HG02623 (cell line): Measurements from ENCODE around the gene FLRT2.

Experiments
- ATAC-seq: cut with Tn5 transposase; IDR thresholded peaks from one replicate; pipeline ENCODE4 v1.9.1; 2021; ENCODE audit warnings: moderate library complexity; ENCODE audit not compliant: unreplicated experiment

The FLRT2 gene, protein sequence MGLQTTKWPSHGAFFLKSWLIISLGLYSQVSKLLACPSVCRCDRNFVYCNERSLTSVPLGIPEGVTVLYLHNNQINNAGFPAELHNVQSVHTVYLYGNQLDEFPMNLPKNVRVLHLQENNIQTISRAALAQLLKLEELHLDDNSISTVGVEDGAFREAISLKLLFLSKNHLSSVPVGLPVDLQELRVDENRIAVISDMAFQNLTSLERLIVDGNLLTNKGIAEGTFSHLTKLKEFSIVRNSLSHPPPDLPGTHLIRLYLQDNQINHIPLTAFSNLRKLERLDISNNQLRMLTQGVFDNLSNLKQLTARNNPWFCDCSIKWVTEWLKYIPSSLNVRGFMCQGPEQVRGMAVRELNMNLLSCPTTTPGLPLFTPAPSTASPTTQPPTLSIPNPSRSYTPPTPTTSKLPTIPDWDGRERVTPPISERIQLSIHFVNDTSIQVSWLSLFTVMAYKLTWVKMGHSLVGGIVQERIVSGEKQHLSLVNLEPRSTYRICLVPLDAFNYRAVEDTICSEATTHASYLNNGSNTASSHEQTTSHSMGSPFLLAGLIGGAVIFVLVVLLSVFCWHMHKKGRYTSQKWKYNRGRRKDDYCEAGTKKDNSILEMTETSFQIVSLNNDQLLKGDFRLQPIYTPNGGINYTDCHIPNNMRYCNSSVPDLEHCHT

DNA sequence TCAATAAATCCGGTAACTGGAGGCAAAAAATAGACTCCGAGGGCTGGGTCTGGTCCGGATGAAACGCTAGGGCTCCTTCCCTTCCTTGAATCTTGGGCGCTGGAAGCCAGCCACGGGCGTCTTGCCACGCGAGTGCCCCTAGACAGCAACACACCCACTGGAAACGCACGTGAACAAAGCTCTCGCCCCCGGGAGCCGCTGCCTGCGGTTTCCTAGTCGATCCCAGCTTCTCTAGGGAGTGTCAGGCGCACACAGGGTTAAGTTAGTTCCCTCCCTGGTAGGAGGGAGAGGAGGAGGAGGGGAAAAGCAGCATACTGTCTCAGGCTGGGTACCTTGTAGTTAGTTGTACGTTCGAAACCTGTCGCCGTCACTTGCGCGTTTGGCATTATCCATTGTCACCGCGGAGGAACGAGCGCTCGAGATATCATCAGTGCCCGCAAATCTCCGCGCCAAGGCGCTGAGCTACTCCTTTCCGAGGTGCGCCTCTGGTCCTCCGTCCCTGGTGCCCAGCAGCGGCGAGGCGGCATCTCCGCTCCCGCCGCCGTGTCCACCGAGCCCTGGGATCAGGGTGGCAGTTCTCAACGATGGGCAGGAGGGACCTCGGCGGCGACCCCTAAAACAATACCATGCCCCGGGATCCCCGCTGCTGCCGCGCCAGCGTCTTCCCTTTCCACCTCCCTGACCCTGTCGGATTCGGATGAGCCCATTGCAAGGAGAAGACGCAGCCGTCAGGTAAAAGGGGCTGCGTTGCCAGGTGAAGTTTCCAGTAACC, at the start of gene FLRT2:
Gene FLRT2 (plus strand): TSS at position 342 of the 772 bp plus-strand sequence. CDS start 91,371 bp downstream, outside the sequence.
- ATAC-seq: no peak

DNA sequence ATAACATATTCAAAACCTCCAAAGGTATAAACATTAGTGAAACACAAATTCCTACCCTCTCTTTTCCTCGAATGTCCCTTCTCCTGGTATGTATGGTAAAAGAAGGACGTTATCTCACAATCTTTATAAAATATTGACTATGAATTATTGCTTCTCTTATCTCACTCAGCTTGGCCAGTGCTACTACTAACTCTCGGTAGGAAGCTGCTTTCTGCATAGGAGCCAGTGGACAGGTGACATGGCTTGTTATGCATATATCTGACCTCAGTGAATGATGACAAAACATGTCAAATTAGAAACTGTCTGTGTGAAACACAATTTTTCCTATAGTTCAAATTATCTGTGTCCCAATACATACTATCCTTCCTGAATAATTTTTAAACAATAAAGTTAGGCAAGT, 48.5 kb upstream of the FLRT2 start:
- ATAC-seq: no peak

DNA sequence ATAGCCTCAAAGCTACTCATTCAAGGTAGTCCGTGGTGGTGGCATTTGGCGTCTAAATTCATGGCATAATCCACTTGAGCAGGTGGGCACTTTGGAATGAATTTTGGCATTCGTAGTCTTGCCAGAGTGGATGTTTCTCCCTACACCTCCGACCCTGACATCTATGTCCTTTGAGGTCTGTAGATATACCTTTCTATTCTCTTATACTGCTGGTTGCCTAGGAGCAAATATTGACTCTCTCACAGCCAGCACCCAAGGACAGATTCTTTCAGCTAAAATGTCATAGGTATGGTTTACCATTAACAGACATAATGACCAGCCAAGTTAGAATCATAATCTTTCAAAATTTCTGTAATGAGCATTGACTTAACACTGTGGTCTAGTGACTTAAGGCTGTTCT, 47.4 kb upstream of the FLRT2 start:
- ATAC-seq: no peak

- ATAC-seq: no peak
Observed at GRCh38 chr14:85483037-85483436, 46.9 kb upstream of the FLRT2 start.

- no peak for ATAC-seq
Observed at GRCh38 chr14:85483652-85484051, 46.3 kb upstream of the FLRT2 start.

GRCh38 chr14:85487215-85487614, 42.7 kb upstream of the FLRT2 start:
- no peak for ATAC-seq

- ATAC-seq: no peak
Observed at GRCh38 chr14:85501751-85502150, 28.2 kb upstream of the FLRT2 start.

DNA sequence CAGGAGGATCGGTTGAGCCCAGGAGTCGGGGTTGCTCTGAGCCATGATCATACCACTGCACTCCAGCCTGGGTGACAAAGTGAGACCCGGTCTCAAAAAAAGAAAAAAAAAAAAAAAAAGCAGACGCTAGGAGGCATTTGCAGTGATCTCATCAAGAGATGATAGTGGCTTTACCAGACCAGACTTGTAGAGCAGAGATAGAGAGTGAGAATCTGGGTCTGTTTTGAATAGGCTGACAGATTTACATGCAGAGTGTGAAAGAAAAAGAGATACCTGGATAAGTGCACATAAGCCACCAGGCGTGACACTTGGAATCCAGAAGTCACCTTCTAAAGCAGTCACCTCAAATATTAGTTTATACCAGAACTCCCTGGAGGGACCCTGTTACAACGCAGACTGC, 21.1 kb upstream of the FLRT2 start:
- ATAC-seq: no peak

DNA sequence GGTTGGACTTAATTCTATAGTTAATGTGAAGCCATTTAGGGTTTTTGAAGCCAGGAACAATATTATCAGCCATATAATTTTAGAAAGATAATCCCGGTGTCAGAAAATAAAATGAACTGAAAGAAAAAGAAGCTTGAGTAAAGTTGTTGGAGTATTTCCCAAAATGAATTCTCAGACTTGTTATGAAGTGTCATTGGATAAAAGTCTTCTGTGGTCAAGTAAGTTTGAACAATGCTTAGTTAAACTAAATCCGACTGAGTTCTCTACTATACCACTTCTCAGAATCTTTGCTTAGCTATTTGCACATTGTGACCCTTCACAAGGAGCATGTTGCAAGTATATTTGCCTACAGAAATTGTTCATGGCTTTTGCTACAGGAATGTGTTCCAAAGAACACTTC, 17.5 kb upstream of the FLRT2 start:
- no peak for ATAC-seq

DNA sequence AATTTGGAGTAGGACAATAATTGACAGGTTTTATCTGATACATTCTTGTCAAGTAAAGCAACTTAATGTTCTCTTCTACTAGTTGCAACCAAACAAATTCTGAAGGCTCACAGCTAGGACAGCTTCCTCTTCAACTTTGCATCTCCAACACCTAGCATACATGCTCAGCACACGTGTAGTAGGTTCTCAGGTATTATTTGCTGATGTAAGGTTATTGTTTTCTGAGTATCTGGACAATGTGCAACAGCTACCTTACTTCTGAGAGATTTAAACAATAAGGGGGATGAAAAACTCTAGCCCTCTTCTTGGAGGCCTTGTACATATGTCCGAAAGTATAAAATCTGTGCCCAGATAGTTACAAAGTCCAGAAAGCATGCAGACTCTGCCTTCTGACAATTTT, 15.5 kb upstream of the FLRT2 start:
- ATAC-seq: no peak

DNA sequence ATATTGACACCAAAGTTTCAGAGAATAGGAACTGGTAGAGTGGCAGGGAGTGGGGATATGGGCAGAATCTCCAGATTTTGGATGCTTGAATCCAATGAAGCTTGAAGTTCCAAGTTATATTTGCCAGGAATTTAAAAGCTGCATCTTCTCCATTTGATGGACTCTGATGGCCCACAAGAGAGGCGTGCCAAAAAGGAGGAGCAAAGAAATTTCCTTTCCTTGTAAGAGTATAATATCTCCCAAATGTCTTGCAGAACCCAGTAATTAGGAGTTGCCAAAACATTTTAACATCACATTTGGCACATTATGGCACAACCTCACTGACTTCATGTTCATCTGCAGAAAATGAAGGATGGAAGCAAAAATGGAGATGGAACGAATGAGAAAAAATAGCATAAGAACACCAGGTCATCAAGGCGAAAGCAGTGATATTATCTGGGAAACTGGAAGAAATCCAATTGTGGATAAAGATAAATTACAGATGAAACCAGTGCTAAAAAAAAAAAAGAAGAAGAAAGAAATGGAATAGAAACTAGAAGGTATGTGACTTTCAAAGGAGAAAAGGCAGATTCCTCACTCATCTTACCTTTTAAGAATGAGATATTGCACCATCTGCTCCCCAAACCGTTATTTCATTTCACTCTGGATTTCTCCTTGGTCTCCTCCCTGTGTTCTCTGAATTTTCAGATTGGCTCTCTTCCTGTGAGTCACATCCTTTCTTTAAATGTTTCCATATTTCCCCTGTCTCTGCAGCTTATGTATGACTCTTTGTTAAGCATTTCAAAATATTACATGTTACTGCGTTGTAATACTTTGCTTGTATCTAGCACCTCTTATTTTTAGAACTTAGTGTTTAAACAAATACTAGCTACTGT, 13.5 kb upstream of the FLRT2 start:
- ATAC-seq: no peak

- ATAC-seq: no peak
Observed at GRCh38 chr14:85517114-85517688, 12.7 kb upstream of the FLRT2 start.

GRCh38 chr14:85519661-85520305, 10.2 kb upstream of the FLRT2 start:
- ATAC-seq: no peak

DNA sequence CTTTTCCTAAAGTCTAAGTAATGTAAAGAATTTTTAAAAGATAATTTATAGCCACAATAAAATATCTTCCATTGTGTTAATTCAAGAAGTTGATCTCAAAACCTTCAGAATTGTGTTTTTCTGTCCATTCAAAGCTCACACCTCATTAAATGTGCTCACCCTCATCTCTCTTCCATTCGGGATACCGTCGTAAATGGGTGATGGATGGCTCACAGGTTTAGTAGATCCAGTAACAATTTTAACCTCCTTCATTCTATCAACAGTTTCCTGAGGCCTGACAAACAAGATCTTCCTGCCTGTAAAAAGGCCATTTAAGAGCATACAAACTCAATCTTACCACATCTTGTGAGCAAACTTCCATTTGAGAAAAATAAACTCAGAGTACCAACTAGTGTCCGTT, 9.4 kb upstream of the FLRT2 start:
- ATAC-seq: no peak

DNA sequence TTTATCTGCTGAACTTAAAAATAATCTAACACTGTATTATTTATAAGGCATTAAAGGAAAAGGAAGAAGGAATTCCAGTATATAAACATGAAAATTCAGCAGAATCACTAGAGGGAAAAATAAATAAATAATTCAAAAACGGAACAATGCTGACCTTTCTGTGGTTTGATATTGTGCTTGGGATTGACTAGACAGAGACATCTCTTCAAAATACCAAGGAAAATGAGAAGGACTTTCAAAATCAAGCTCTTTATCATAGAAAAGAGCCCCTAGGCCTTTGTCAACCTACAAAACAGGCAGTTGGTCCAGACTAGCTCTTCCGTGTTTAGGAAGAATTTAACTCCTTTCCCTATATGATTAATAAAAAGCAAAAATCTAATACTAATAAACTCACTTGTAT, 6.3 kb upstream of the FLRT2 start:
- no peak for ATAC-seq

- no peak for ATAC-seq
Observed at GRCh38 chr14:85527006-85527405, 2.9 kb upstream of the FLRT2 start.

DNA sequence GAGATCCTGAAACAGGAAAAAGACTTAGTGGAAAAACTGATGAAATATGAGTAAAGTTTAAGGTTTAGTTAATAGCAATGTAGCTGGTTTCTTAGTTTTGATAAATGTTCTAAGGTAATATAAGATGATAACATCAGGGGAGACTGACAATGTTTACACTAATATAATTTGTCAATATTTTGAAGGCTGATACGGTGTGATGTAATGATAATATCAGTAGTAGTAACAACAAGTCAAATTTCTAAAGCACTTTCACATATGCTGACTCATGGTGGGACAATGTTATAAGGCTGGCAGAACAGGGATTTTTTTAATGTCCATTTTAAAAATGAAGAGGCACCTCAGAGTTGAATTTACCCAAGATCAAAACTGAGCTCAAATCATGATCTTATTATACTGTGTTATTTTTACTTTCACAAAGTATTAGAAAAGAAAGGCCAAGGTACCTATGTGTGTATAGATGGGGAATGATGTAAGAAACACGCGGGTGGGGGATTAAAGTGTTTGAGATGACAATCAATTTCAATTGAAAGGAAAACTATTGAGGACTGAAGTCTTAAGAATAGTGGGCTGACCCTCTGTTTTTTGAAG, 2.4 kb upstream of the FLRT2 start:
- ATAC-seq: no peak

GRCh38 chr14:85528080-85528896, 1.7 kb upstream of the FLRT2 start:
- no peak for ATAC-seq
